SIG-M5 treated with dmso at 0.1 percent for 504 hours (cell line): ENCODE results near the gene FKBP10.

Experiments used
- DNase-seq: peaks from one replicate; lab custom pipeline; 2025; ENCODE audit not compliant: unreplicated experiment; lab: John Stamatoyannopoulos, UW

Gene FKBP10

DNA sequence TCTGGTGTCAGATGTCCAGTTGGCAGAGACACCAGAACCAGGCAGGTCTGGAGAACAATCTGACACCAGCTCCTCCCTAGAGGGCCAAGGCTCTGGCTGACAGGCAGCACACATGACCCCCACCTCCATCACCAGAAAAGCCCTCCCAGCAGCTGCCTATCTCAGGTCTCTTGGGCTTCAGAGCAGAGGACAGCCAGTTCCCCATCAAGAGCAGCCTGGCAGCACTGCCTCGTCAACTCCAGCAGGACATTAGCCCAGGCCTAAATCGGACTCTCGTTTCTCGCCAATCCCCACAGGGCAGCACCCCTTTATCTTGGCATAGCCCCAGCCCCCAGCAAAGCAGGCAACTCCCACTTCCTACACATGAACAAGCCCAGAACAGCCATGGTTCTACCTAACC lies 30.7 kb upstream of the FKBP10 start:
- DNase-seq: no peak

DNA sequence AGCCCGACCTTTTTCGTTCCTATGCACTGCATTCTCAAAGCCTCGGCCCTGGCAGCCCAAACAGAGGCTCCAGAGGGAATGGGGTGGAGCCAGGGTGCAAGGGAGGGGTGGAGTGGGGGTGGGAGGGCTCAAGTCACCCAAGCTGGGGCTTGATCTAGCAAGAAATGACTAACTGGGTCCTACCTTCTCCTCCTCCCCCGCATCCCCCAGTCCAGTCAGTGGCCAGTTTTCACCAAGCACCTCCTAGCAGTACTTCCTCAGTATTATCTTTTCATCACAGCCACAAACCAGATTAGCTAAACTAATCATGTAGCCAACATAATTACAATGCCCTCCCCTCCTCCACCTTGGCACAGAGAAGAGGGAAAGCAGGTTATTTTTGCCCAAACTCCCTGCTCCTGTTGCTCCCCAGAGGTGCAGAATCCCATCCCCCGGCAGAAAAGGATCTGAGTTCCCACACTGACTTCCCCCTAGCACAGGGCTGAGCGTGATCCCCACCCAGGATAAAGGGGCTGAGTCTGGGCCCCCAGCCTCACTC lies 28.5 kb upstream of the FKBP10 start:
- peak; percentile 59 for DNase-seq

DNA sequence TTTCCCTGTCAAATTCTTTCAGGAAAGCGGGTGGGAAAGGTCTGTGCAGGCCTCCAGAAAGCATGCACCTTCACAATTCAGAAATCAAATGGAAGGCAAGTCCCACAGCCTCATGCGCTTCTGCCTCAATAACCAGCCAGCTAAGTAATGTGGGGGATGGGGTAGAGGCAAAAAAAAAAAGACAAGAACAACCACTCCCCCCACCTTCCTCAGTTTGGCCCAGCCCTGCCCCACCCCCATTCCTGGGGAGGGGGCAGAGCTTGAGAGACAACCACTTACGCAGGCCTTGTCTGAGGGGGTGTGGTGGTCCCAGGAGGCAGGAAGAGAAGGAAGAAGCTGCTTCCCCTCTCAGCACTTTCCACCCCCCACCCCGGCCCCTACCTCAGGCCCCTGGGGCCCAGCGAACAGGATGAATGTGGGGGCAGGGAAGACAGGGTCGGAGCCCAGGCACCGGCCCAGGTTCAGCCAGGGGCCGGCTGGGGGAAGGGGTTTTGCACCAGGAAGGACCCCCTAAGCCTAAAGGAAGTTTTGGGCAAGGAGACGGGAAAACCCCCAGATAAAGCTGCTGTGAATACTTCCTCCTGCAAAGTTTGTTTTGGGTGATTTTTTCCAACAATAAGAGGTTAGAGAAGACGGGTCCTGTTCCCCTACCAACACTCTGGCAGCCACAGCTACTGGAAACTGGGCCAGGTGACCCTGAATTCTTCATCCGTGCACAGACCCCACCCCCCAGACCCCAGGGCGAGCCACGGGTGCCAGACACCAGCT lies 27.5 kb upstream of the FKBP10 start:
- no peak for DNase-seq

DNA sequence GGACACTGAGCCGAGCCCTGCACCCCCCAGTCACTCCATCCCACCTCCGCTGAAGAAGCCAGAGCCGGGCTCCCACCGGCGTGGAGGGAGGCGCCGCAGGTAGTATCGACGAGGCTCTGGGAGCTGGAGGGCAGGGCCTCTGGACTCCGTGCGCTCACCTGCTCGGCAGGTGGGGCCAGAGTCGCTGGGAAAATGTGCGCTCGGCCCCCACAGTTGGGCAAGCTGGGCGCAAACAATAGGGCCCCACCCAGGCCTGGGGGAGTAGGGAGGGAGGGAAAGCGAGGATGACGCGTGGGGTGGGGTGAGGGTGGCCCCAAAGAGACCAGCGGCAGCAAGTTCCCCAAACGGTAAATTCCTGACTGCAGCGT lies 27.0 kb upstream of the FKBP10 start:
- DNase-seq: no peak

DNA sequence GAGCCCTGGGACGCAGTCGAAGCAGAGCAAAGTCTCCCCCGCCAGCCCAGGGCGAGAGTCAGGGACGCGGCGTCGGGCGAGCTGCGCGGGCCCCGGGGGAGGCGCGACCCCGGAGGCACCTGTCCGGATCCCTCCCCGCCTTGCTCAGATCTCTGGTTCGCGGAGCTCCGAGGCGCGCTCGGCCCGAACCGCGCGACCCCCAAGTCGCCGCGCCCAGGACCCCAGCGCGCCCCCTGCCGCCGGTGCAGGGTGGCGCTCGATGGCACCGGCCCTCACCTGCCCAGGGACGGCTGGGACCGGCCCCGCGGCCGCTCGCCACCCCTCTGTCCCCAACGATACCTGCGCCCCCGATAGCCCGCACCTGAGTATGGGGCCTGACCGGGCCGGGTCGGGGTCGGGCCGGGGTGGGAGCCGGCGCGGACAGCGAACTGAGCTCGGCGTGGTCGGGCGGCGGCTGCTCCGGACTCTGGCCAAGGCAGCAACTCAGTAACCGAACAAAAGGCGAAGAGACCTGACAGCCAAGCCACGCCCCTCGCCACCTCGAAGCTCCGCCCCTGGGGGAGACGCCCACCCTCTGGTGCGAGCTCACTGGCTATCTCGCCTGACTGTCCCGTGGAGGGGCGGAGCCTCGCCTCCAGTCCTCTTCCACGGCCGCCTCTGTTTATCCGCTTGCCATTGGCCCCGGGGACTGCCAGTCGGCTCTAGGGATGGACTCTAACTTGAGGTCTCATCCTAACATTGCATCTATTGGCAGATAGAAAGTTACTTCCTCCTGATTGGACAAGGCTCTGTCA lies 26.4 kb upstream of the FKBP10 start, which contains the start of gene JUP:
JUP (minus strand) TSS at position 485 of the 794 bp plus-strand sequence. CDS start 14,857 bp downstream, outside the sequence.
- DNase-seq: peak; percentile 98

DNA sequence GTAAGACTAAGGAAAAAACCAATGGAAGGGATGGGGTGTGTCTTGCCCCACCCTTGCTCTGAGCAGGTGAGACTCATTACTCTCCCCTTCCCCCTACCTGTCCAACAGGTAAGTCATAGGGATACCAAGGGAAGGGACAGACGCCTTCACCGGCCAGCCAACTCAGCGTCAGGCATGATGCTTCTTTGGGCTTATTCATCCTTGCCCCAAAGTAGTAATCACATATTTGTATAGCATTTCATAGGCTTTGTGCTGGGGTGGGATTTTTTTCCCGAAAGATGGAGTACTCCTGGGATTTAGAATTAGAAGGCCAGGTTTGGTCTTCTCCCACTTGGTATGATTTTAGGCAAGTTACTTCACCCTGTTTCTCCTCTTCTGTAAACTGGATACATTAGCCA lies 25.8 kb upstream of the FKBP10 start:
- no peak for DNase-seq

DNA sequence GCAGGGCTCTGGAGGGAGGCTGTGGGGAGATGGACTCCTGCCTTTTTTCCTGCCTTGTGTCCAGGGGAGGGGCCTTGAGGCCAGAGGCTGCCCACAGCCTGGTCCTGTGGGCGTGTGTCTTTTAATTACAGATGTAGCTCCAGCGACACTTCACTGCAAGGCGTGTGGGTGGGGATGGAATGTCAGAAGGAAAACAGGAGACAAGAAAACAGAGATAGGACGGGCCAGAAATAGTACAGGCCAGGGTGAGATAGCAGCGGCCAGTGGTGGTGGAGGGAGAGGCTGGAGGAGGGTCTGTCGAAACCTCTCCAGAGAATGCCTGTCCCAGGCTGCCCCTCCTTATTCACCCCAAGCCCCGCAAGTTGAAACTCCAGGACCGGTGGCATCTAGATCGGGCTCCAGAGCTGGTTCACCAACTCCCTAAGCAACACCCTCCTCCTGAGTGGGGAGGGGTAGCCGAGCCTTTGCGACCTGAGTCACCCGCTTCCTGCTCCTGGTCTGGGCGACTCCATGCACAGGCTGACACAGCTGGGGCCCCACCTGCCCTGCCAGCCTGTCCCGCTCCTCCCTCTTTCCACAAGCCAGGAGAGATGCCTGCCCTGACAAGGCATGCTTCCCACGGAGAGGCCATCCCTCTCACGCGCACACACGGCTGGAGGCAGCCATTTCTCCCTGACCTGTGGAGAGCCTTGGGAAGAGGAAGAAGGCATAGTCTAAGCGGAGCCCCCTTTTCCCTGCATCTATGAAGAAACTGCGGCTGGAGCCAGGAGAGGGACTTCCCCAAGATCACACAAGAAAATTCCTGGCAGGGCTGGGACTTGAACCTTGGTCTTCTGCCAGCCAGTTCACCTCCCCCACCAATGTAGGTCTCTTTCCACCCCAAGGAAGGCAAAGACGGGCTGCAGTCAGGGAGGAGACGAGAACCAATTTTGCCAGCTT lies 19.7 kb upstream of the FKBP10 start:
- peak; percentile 33 for DNase-seq

DNA sequence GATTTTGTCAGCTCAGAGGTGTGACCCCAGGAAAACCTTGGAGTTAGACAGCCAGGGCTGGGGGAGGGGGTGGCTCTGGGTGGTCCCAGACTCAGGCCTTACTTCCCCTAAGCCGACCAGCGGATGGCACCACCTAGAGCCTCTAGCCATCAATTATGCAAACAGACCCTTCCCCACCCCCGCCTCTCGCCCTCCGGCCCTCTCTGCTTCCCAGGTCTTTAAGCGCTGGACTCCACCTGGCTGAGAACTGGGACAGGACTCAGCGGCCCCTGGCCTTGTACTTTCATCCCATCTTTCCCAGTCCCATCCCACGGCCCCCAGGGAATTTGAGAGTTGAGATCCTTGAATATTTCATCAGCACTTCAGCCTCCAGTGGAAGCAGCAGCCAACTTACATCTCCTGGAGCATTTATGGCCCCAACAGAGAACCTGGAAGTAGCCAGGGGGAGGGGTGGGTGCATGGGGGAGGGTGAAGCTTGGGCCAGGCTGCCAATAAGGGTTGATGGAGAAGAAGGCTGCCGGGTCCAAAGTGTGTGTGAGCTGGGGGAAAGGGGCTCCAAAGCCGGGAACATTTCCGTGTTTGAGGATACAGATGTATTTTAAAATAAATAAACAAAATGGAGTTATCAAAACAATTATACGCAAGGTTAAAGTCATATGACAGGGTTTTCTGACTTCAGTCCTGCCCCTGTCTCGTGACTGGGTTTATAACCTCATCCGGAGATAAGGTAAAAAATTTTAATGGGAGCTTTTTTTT lies 18.8 kb upstream of the FKBP10 start:
- no peak for DNase-seq

DNA sequence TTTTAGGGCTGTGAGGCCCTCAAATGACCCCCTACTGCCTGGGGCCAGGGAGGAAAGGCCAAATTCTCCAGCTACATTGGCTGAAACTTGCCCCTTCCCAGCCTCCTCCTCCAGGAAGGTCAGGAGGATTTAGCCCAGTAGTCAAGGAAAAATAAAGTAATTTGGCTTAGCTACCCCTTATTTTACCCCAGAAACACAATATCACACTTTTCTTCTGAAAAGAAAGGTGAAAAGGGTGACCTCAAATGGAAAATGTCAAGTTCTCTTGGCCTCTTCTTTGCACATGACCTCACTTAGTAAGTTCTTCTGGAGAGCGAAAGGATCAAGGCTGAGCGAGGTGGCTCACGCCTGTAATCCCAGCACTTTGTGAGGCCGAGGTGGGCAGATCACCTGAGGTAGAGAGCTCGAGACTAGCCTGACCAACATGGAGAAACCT lies 18.2 kb upstream of the FKBP10 start:
- no peak for DNase-seq

DNA sequence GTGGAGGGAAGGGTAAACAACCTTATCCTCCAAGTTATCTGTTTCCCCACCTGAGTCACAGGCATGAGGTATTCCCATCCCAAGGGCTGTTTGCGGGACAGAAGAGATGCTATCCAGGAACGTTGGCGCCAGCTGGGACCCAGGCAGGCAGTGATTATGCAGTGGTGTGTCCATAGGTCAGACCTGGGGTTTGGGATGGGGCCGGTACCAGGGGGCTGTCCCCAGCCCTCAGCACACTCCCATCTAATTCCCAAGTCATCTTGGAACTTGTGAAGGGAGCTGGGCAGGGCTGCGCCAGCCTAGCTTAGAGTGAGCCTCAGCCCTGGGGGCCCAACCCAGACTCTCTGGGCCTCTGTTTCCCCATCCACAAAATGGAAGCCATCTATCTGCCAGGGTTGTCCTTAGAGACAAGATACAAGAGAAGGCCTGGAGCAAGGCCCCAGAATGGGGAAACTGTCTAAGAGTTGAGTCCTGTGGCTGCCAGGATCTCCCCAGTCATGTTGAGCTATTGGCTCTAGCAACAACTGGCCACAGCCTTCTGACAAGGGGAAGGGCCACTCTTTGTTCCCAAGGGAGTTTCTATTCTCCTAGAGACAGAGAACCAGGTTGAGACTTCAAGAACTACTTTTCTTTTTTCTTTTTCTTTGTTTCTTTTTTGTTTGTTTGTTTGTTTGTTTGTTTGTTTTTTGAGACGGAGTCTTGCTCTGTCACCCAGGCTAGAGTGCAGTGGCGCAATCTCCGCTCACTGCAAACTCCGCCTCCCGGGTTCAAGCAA lies 16.5 kb upstream of the FKBP10 start:
- no peak for DNase-seq

DNA sequence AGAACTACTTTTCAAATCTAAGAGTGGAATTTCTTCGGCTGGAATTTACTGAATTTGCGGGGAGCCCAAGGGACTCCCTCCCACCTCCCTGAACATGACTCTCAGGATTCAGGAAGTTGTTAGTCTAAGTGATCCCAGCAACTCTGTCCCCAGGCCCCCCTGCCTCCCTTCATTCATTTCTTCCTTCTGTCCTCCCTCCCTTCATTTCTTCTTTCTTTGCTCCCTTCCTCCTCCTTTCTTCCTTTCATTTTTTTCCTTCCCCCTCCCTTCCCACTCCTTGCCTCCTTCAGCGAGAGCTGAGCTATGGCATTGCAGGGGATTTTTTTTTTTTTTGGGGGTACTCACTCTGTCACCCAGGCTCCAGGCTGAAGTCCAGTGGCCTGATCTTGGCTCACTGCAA lies 15.4 kb upstream of the FKBP10 start:
- no peak for DNase-seq

DNA sequence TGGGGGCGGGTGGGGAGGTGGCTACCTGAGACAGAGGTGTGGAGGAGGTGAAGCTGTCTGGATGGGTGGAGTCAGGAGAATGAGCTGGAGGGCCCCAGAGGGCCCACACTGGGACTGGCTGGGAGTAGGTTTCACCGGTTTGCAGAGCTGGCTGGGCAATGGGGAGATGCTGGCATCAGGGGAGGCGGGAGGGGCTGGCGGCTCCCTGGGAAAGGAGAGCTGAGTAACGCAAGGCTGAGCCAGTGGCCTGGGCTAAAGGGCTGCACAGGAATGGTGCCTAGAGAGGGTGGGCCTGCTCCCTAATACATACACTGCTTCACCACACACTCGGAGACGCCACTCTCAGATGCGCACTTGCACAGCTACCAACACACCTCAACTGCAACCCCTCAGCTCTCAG lies 13.4 kb upstream of the FKBP10 start:
- no peak for DNase-seq

DNA sequence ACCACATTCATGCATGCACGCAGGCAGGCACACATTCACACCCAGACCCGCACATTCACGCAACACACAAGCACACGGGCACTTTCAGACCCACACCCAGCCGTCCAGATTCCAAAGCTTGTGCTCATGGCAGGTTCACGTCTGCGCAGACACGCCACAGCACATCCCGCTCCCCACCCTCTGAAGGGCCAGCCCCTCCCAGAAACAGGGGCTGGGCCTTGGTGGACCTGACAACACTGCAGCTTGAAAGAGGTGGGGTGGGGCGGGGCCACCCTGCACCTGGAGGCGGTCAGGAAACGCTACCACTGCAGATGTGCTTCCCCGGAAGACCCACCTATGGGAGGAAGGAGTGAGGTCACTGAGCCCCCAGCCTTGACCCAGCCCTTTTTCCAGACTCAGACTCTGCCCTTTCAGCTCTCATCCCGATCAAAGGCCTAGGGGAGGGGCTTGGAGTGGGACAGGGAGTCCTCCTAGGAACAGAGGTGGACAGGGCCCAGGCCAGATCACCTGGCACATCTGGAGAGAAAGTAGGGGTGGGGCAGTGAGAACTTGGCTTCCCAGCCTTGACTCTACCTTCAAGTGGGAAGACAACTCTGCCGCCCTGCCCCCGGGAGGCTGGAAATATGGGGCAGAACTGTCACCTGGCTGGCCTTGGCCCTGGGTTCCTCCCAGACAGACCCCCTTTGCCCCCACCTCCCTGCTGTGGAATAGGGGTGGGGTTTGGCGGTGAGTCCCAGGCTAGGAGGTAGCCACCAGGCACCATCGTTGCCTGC lies 12.0 kb upstream of the FKBP10 start:
- DNase-seq: no peak

DNA sequence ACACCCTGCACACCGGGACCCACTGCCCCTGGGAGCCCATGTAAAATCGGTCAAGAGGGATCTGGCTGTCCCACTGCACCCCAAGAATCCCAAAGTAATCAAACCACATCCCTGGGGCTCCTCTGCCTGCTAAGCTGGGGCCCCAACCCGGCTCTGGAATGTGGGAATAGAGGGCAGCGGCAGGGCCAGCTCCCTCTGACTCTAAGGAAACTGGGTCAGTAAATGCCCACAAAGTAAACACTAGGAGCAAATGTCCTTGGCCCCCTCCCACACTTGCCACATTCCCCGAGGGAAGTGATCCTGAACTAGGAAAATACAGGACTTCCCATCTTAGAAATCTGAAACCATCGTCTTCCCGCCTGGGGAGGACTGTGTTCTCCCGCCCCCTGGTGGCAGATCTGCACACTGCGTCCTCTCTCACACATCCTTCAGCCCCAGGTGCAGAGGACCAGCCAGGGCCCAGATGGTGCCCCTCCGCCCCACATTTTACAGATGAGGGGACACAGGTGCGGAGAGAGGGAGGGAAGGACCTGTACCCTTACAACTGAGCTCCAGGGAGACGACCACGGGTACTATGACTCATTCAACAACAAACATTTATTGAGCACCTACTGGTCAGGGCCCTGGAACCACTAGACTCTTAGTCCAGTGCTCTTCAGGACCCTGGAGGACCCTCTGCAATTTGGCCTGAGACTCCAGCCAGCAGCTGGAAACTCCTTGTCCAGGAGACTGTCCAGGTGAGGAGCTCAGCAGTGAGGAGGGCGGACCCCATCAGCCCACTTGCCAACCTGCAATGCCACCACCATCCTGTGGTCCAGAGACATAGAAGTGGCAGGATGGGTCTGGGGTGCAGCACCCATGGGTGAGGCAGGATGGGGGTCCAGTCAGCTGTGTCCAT lies 11.2 kb upstream of the FKBP10 start:
- DNase-seq: peak; percentile 69

DNA sequence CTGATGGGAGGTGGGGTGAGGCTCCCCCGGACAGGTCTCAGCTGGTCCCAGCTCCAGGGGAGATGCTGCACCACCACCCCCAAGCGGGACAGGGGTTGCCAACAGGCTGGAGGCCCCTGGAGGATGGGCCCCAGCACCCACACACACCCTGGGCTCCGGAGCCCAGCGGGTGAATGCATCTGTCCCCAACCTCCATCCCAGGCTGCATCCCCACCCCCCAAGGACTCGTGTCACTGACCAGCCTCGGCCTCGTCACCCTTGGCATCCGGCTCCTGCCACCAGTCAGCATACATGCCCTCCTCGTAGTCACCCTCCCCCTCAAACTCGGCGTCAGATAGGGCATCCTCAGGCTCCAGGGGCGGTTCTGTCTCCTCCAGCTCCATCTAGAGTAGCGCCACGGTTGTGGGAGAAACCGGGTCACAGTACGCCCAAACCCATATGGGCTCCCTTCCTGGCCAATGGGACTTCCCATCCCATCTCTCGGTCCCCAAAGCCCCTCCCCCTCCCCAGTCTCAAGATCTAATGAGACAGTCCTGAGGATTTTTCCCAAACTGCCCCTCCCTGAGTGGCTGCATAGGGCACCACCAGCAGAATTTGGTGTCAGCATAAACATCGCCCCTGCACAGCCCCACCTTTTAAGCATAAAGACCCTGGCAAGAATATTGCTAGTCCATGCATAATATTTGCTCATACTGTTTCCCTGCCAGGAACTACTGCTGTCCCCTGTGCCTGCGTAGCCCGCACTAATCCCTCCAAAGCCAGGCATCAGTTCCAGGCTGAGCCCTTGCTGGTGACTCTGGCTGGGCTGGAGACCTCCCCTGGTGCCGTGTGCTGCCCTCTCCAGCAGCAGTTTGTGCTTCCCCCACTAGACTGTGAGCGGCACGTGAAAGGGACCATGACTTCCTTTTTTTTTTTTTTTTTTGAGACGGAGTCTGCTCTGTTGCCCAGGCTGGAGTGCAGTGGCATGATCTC lies 9.5 kb upstream of the FKBP10 start:
- DNase-seq: peak; percentile 66

DNA sequence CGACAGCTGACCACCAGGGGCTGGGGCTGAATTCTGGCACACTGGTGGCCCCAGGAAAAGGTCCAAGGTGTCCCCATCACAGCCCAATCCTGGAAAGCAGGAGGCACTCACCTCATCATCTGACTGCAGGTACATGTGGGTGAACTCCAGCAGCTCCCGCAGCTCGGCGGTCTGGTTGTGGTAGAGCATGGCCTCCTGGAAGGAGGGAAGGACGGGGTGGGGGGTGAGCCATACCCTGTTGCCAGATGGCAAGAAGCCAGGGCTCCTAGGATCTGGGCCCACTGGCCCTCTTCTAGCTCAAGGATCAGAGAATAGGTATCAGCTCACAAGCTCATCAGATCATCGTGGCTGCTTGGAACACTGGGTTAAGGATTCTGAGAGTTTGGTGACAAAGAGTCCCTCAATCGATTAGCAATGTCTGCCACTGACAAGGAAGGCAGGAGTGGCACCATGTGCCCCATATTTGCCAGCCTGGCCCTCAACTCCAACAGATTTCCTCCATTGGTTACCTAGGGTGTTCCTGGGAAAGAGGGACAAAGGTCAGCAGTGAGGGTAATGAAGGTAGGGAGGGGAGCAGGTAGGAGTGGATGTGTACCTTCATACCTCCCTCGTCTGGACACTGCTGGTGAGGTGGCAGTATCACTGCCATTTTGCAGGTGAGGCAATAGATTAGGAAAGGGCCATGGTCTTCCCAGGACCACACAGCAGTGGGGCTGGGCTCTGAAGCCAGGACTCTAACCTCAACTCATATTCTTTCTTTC lies 5.9 kb upstream of the FKBP10 start:
- DNase-seq: no peak
